Measurements from ENCODE around the gene MRPS24.

DNA sequence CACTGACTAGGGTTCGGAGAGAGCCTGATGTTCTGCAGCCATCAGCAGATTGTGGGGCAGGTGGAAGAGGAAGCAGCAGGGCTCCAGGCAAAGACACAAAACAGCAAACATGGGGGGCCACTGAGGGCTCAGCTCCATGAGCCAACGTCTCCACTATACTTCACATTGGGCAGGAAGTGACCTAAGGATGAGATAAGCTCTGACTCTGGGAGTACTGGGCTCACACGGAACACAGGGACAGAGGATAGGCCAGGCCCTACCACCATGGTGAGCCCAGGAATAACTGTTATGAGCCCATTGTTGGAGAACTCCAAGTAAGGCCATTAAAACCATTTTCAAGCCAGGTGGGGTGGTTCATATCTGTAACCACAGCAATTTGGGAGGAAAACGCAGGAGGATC lies 14.9 kb upstream of the MRPS24 start:
- TF ChIP-seq POLR2AphosphoS5 (IDR thresholded peaks at IDR 0.05; ENCODE audit: low read depth, low read length) = no peak
- TF ChIP-seq SIN3A (IDR thresholded peaks at IDR 0.05; ENCODE audit: borderline replicate concordance, insufficient read depth, low read length) = no peak
- TF ChIP-seq, protein P1, sequence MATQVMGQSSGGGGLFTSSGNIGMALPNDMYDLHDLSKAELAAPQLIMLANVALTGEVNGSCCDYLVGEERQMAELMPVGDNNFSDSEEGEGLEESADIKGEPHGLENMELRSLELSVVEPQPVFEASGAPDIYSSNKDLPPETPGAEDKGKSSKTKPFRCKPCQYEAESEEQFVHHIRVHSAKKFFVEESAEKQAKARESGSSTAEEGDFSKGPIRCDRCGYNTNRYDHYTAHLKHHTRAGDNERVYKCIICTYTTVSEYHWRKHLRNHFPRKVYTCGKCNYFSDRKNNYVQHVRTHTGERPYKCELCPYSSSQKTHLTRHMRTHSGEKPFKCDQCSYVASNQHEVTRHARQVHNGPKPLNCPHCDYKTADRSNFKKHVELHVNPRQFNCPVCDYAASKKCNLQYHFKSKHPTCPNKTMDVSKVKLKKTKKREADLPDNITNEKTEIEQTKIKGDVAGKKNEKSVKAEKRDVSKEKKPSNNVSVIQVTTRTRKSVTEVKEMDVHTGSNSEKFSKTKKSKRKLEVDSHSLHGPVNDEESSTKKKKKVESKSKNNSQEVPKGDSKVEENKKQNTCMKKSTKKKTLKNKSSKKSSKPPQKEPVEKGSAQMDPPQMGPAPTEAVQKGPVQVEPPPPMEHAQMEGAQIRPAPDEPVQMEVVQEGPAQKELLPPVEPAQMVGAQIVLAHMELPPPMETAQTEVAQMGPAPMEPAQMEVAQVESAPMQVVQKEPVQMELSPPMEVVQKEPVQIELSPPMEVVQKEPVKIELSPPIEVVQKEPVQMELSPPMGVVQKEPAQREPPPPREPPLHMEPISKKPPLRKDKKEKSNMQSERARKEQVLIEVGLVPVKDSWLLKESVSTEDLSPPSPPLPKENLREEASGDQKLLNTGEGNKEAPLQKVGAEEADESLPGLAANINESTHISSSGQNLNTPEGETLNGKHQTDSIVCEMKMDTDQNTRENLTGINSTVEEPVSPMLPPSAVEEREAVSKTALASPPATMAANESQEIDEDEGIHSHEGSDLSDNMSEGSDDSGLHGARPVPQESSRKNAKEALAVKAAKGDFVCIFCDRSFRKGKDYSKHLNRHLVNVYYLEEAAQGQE (IDR thresholded peaks at IDR 0.05; ENCODE audit: insufficient read depth in 1 of 2, low read depth in 2 of 2, low read length in 2 of 2) = no peak

Data from PFSK-1 (cell line).